B cell (primary cell): ENCODE results near the gene CILP2. TPM values are rescaled to one million over a fixed set of nuclear protein-coding genes. Genes with fewer than 3 reads are reported as not detected.

Experiments used
- ATAC-seq: fragments of 200-7000 bp; cut with Tn5 transposase; one replicate; pipeline ENCODE4 v1.10.0; 2021; ENCODE audit warnings: low read depth, mild to moderate bottlenecking, moderate number of reproducible peaks, moderate library complexity
- CTCF ChIA-PET: fragments of 350-600 bp; sonication (Branson Sonifier 250); formaldehyde crosslinking; loops from one replicate; lab custom pipeline; 2021; ENCODE audit warnings: antibody characterized with exemption, inconsistent platforms; lab: Charles Lee
- POLR2A ChIA-PET: fragments of 350-600 bp; sonication (Branson Sonifier 250); formaldehyde crosslinking; loops from one replicate; lab custom pipeline; 2021; ENCODE audit warnings: antibody characterized with exemption; lab: Charles Lee
- DNase-seq: peaks from one replicate; pipeline ENCODE4 v3.0.0; 2013
- H2AFZ ChIP-seq: 2 replicates; pipeline ENCODE4 v1.6.1; 2012; ENCODE audit warnings: mild to moderate bottlenecking, low read depth, low read length; ENCODE audit not compliant: insufficient read depth, poor library complexity, severe bottlenecking
- H3K27ac ChIP-seq, 2 donors: 1 replicate in 1 of 2; 2 replicates in 1 of 2; pipeline ENCODE4 v1.5.1; 2012 to 2013; ENCODE audit warnings: low read length in 2 of 2, mild to moderate bottlenecking in 2 of 2, moderate library complexity in 1 of 2
- H3K27me3 ChIP-seq, 4 experiments: fragments of 200-600 bp in 1 of 4; sonication (generic) in 1 of 4; replicated peaks in 1 of 4; 1 replicate in 2 of 4; 2 replicates in 2 of 4; pipeline versions ENCODE4 v1.6.1 to v1.7.0; 2013 to 2016; ENCODE audit warnings: low read length in 3 of 4, mild to moderate bottlenecking in 2 of 4, mixed read lengths in 1 of 4, moderate library complexity in 1 of 4; ENCODE audit not compliant: insufficient read depth in 4 of 4, control insufficient read depth in 3 of 4; ENCODE audit errors: control extremely low read depth in 1 of 4
- H3K36me3 ChIP-seq, 2 experiments: replicated peaks in 1 of 2; 1 replicate in 1 of 2; 2 replicates in 1 of 2; pipeline versions ENCODE4 v1.6.1 to v1.7.1; 2013; ENCODE audit warnings: low read length in 1 of 2; ENCODE audit not compliant: insufficient read depth in 2 of 2, control insufficient read depth in 1 of 2; ENCODE audit errors: control extremely low read depth in 1 of 2, extremely low read depth in 1 of 2
- H3K4me1 ChIP-seq, 2 donors: fragments of 200-600 bp in 1 of 2; sonication (generic) in 1 of 2; 1 replicate in 1 of 2; 2 replicates in 1 of 2; pipeline versions ENCODE4 v1.5.1 to v1.6.1; 2013 to 2017; ENCODE audit warnings: low read length in 2 of 2; ENCODE audit not compliant: control insufficient read depth in 2 of 2, insufficient read depth in 2 of 2
- H3K4me2 ChIP-seq: replicated peaks from 2 replicates; pipeline ENCODE3; 2012; ENCODE audit warnings: mild to moderate bottlenecking, low read depth, low read length; ENCODE audit not compliant: poor library complexity, severe bottlenecking
- H3K4me3 ChIP-seq, 5 experiments: fragments of 200-600 bp in 1 of 5; sonication (generic) in 1 of 5; 1 replicate in 3 of 5; 2 replicates in 2 of 5; pipeline versions ENCODE4 v1.5.1 to v1.7.0; 2011 to 2016; ENCODE audit warnings: low read length in 4 of 5, mild to moderate bottlenecking in 4 of 5, low read depth in 2 of 5, control low read depth in 1 of 5, moderate library complexity in 1 of 5; ENCODE audit not compliant: insufficient read depth in 1 of 5; ENCODE audit errors: control extremely low read depth in 1 of 5, extremely low read depth in 1 of 5
- H3K79me2 ChIP-seq: fragments of 200-600 bp; sonication (generic); one replicate; pipeline ENCODE4 v1.6.0; 2016; ENCODE audit warnings: low read length; ENCODE audit not compliant: control insufficient read depth, insufficient read depth
- H3K9ac ChIP-seq: fragments of 200-600 bp; sonication (generic); 2 replicates; pipeline ENCODE4 v1.6.1; 2017; ENCODE audit warnings: mild to moderate bottlenecking, low read length, moderate library complexity
- H3K9me3 ChIP-seq, 3 donors: one replicate each; pipeline versions ENCODE4 v1.6.1 to v1.7.1; 2013; ENCODE audit warnings: low read length in 2 of 3; ENCODE audit not compliant: control insufficient read depth in 2 of 3, insufficient read depth in 1 of 3; ENCODE audit errors: control extremely low read depth in 1 of 3
- H4K20me1 ChIP-seq: 2 replicates; pipeline ENCODE4 v1.6.0; 2012; ENCODE audit warnings: mild to moderate bottlenecking, low read length; ENCODE audit not compliant: insufficient read depth, control insufficient read depth, poor library complexity, severe bottlenecking
- H3K27ac Mint-ChIP-seq: one replicate; pipeline ENCODE4 v1.8.0; 2021; ENCODE audit warnings: mixed read lengths
- H3K27me3 Mint-ChIP-seq: one replicate; pipeline ENCODE4 v1.8.0; 2021; ENCODE audit warnings: mixed read lengths
- H3K4me1 Mint-ChIP-seq: one replicate; pipeline ENCODE4 v1.8.0; 2021; ENCODE audit warnings: mixed read lengths
- H3K4me3 Mint-ChIP-seq: one replicate; pipeline ENCODE4 v1.8.0; 2021; ENCODE audit warnings: mixed read lengths
- H3K9me3 Mint-ChIP-seq: one replicate; pipeline ENCODE4 v1.8.0; 2022; ENCODE audit warnings: mixed read lengths; ENCODE audit not compliant: insufficient read depth
- EZH2 ChIP-seq: IDR thresholded peaks from 2 replicates; pipeline ENCODE4 v1.6.1; 2012; ENCODE audit warnings: borderline replicate concordance, low read depth, mild to moderate bottlenecking, moderate library complexity, low read length; ENCODE audit not compliant: insufficient read depth, poor library complexity, severe bottlenecking
- WGBS: methylation state at CpG from one replicate; pipeline ENCODE4 v1.1.5; 2013; ENCODE audit warnings: missing lambda C conversion rate; ENCODE audit not compliant: insufficient coverage; 5-methylcytosine and 5-hydroxymethylcytosine counted together
- intact Hi-C: fragments of 100-400 bp; cut with micrococcal nuclease; formaldehyde crosslinking; loops from one replicate; pipeline ENCODE4 v1.10.0; 2022
- polyA plus RNA-seq: library from polyadenylated mRNA; depleted of rRNA; stranded (reverse); fragments of >200 nt; gene quantifications from 2 replicates; pipeline ENCODE4 v1.2.3, GENCODE V29; 2012
- total RNA-seq, 2 donors: library from RNA; stranded (reverse); fragments of 120-200 nt in 1 of 2; gene quantifications; 1 replicate in 1 of 2; 2 replicates in 1 of 2; pipeline versions ENCODE4 v1.2.3 to v1.2.4, GENCODE V29; 2013 to 2022
- TF ChIP-seq, protein P1 (sequence below): fragments of 200-600 bp; IDR thresholded peaks from one replicate; pipeline ENCODE4 v1.8.0; 2022; ENCODE audit warnings: antibody characterized with exemption, mild to moderate bottlenecking

Gene CILP2
- total and polyA plus RNA-seq, 2 donors (not counting 1 experiment from before 2014, with no cell fraction given), result 0.04 to 0.12 TPM

DNA sequence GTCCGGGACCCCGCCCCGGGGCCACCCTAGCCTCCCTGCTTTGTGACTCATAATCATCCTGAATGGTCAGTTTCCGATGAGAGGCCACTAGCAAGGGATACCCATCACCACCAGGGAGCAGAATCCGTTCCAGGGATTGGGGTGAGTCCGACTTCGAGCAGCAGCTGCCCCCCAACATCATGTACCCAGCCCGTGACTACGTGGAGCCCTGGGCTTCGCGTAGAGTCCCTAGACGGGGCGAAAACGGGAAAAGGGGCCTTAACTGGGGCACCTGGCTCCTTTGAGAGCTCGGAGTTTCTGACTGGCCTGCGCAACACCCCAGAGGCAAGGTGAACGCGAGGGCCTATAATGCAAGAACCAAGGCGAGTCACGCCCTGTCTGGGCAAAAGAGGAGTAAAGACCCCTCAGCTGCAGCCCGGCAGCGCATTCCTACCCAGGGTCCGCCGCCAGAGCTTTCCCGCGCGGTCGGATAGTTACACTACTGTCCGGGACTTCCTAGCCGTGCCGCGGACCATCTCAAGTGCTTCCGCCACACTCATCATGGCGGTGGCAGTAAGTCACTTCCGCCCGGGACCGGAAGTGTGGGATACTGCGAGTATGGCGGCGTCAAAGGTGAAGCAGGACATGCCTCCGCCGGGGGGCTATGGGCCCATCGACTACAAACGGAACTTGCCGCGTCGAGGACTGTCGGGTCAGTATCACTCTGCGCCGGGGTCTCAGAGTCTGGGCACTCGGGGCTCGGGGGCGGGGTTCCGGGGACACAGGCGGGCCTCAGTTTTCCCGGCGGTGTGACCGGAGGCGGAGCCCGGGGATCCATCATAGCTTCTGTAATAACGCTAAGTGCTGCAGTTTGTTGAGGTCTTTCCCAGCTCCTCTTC lies 22.2 kb upstream of the CILP2 start, which contains the start of gene NDUFA13:
NDUFA13 (plus strand) TSS at position 584 of the 878 bp plus-strand sequence; CDS start at position 598, 14 bp downstream.
- H2AFZ ChIP-seq, result peak within 1 kb of the TSS; percentile 88
- no peaks in the 10 kb centered on the region for H3K27me3 ChIP-seq
- Mint-ChIP-seq H3K27me3 (no peaks in the 10 kb centered on the region), H3K4me1 (peaks cover 27% of the 10 kb centered on the region), H3K9me3 (no peaks in the 10 kb centered on the region), H3K27ac (peak within 1 kb of the TSS; percentile 92), H3K4me3 (peak within 1 kb of the TSS; percentile 93)
- H4K20me1 ChIP-seq, result peaks cover 11% of the 10 kb centered on the region
- intact Hi-C loops, result loop anchor here (1.0 to 10.0 kb wide), 6 partner anchors 111 to 559 kb away; partner anchors contain the start of genes ATP13A1, GATAD2A, MAU2 and SUGP1
- H3K27ac ChIP-seq, result peak within 1 kb of the TSS; percentile 72 to 81
- POLR2A ChIA-PET, result interaction anchor here (0.5 to 2.0 kb wide), 12 partner anchors 50 to 1147 kb away, joined by 3 to 10 read pairs (median 4); partner anchors contain the start of genes ATP13A1, GATAD2A and ZNF14
- peak within 1 kb of the TSS; percentile 82 to 99 (median 95) for H3K4me3 ChIP-seq
- H3K9ac ChIP-seq, result peak within 1 kb of the TSS; percentile 80
- 6% methylated on average over 60 of the region's 61 CpGs for WGBS
- H3K4me2 ChIP-seq, result peak within 1 kb of the TSS; percentile 85
- H3K79me2 ChIP-seq, result peaks cover 52% of the 10 kb centered on the region
- peaks cover 0 to 17% (median 0%) of the 10 kb centered on the region in 3 donors for H3K9me3 ChIP-seq
- TF ChIP-seq, protein P1, sequence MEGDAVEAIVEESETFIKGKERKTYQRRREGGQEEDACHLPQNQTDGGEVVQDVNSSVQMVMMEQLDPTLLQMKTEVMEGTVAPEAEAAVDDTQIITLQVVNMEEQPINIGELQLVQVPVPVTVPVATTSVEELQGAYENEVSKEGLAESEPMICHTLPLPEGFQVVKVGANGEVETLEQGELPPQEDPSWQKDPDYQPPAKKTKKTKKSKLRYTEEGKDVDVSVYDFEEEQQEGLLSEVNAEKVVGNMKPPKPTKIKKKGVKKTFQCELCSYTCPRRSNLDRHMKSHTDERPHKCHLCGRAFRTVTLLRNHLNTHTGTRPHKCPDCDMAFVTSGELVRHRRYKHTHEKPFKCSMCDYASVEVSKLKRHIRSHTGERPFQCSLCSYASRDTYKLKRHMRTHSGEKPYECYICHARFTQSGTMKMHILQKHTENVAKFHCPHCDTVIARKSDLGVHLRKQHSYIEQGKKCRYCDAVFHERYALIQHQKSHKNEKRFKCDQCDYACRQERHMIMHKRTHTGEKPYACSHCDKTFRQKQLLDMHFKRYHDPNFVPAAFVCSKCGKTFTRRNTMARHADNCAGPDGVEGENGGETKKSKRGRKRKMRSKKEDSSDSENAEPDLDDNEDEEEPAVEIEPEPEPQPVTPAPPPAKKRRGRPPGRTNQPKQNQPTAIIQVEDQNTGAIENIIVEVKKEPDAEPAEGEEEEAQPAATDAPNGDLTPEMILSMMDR, result no peak
- TF ChIP-seq EZH2, result no peak
- CTCF ChIA-PET, result interaction anchor here (0.7 to 1.8 kb wide), 3 partner anchors 16 to 741 kb away, joined by 3 to 9 read pairs (median 3); no protein-coding TSS in a partner anchor
- peak; percentile 96 for DNase-seq
- ATAC-seq, result peak; percentile 94
- peaks cover 4% of the 10 kb centered on the region in 2 experiments for H3K36me3 ChIP-seq
- H3K4me1 ChIP-seq, result peaks cover 12 to 23% of the 10 kb centered on the region in 2 donors
